Right atrium auricular region (tissue), 2 donors: Measurements from ENCODE around the gene MSANTD3. TPM values are rescaled to one million over a fixed set of nuclear protein-coding genes. Genes with fewer than 3 reads are reported as not detected.

Experiments
- DNase-seq: peaks from one replicate; pipeline ENCODE4 v3.0.0-alpha.2; 2019; ENCODE audit warnings: low spot score
- H3K27ac ChIP-seq, 2 donors: fragments of 200-600 bp; sonication (generic); 1 replicate in 1 of 2; 2 replicates in 1 of 2; pipeline ENCODE4 v1.5.1; 2016 to 2019
- H3K27me3 ChIP-seq, 2 donors: fragments of 200-600 bp; sonication (generic); one replicate each; pipeline versions ENCODE4 v1.5.1 to v1.6.0; 2017 to 2019
- H3K36me3 ChIP-seq: fragments of 200-600 bp; sonication (generic); one replicate; pipeline ENCODE4 v1.5.1; 2016
- H3K4me1 ChIP-seq, 2 donors: fragments of 200-600 bp; sonication (generic); one replicate each; pipeline versions ENCODE4 v1.5.1 to v1.6.0; 2017 to 2019
- H3K4me3 ChIP-seq, 2 donors: fragments of 200-600 bp; sonication (generic); 1 replicate in 1 of 2; 2 replicates in 1 of 2; pipeline ENCODE4 v1.5.1; 2017 to 2019; ENCODE audit warnings: mild to moderate bottlenecking in 1 of 2, moderate library complexity in 1 of 2
- H3K9me3 ChIP-seq, 2 donors: fragments of 200-600 bp; sonication (generic); one replicate each; pipeline ENCODE4 v1.5.1; 2019
- total RNA-seq, 2 donors: library from RNA; depleted of rRNA; stranded (reverse); fragments of >200 nt; gene quantifications; one replicate each; pipeline ENCODE4 v1.1.0, GENCODE V29; 2016
- TF ChIP-seq, protein P1 (sequence below), 2 donors: fragments of 200-600 bp; sonication (generic); IDR thresholded peaks; one replicate each; pipeline ENCODE4 v1.5.1; 2019; ENCODE audit warnings: antibody characterized with exemption in 2 of 2

MSANTD3 gene
- total RNA-seq, 2 donors from 2014 or later = 20.9 to 29.3 TPM

DNA sequence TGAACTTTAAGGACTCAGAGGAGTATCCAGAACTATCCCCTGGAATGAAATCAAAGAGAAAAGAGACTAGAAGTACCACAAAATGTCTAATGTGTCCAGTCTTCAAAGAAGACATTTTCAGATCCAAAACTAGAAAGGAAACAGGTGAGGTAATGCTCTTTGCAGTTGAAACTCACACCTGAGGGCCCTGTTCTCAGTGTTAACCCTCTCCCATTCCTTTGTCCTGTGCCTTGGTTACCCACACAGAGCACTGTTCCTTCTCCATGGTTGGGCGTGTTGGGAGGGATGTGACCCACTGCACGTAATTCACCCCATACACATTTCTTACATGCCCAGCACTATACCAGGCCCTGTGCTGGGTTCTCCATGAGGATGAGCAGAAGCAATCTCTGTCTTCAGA is 21.3 kb downstream of the MSANTD3 start:
- Histone ChIP-seq H3K36me3 (peaks cover 18% of the 10 kb centered on the region), H3K27ac (no peak overlapping the region)
- TF ChIP-seq, protein P1, sequence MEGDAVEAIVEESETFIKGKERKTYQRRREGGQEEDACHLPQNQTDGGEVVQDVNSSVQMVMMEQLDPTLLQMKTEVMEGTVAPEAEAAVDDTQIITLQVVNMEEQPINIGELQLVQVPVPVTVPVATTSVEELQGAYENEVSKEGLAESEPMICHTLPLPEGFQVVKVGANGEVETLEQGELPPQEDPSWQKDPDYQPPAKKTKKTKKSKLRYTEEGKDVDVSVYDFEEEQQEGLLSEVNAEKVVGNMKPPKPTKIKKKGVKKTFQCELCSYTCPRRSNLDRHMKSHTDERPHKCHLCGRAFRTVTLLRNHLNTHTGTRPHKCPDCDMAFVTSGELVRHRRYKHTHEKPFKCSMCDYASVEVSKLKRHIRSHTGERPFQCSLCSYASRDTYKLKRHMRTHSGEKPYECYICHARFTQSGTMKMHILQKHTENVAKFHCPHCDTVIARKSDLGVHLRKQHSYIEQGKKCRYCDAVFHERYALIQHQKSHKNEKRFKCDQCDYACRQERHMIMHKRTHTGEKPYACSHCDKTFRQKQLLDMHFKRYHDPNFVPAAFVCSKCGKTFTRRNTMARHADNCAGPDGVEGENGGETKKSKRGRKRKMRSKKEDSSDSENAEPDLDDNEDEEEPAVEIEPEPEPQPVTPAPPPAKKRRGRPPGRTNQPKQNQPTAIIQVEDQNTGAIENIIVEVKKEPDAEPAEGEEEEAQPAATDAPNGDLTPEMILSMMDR (IDR thresholded peaks at IDR 0.05) = no peak

DNA sequence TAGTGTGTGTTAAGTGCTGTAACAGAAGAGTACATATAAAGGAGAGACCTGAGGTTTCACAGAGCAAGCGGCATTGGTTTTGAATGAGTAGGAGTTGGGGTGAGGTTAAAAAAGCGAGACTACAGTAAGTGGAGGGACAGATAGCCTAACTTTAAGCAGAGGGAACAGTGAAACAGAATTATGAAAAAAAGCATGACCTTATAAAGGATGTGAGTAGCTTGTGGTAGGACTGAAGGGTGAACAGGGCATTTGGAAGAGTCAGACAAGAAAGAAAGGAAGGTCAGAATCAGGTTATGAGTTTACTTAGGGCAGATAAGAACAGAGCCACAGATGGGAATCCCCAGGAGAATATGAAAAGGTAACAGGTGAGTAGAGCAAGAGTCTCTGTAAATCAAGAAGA is 22.5 kb downstream of the MSANTD3 start:
- no peak overlapping the region for H3K4me3 ChIP-seq
- no peak overlapping the region for H3K27ac ChIP-seq
- peaks cover 0 to 5% of the 10 kb centered on the region in 2 donors for H3K4me1 ChIP-seq
- TF ChIP-seq, protein P1 (IDR thresholded peaks at IDR 0.05) = no peak
- peaks cover 0 to 5% of the 10 kb centered on the region in 2 donors for H3K9me3 ChIP-seq
- H3K36me3 ChIP-seq = peaks cover 19% of the 10 kb centered on the region
- no peaks in the 10 kb centered on the region for H3K27me3 ChIP-seq
- DNase-seq = no peak

More for the DNA sequence above, 21.3 kb downstream of the MSANTD3 start:
- no peak for DNase-seq
- Histone ChIP-seq H3K4me1 (peaks cover 0 to 7% of the 10 kb centered on the region in 2 donors), H3K27me3 (no peaks in the 10 kb centered on the region), H3K4me3 (no peak overlapping the region), H3K9me3 (peaks cover 0 to 5% of the 10 kb centered on the region in 2 donors)

DNA sequence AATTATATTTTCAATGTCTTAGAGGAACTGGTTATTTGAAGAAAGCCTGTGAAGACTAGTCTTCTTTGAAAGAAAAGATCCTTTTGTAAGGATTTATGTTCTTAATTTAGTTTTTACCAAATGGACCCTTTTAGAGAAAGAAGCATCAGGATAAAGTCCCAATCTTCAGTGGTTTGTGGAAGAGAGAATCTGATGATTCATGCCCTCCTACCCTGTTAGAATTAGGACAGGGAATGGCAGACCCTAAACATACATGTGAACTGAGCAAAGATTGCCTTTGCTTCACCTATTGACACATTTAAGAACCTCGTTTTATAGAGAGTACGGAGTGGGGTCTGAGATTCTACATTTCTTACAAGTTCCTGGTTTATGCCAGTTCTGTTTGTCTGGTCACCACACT is 26.0 kb downstream of the MSANTD3 start:
- H3K27ac ChIP-seq = no peak overlapping the region
- no peak for DNase-seq
- H3K36me3 ChIP-seq = peaks cover 20% of the 10 kb centered on the region
- TF ChIP-seq, protein P1 (IDR thresholded peaks at IDR 0.05) = no peak
- no peaks in the 10 kb centered on the region for H3K4me1 ChIP-seq
- H3K27me3 ChIP-seq = no peaks in the 10 kb centered on the region
- no peak overlapping the region for H3K4me3 ChIP-seq
- peaks cover 0 to 5% of the 10 kb centered on the region in 2 donors for H3K9me3 ChIP-seq

DNA sequence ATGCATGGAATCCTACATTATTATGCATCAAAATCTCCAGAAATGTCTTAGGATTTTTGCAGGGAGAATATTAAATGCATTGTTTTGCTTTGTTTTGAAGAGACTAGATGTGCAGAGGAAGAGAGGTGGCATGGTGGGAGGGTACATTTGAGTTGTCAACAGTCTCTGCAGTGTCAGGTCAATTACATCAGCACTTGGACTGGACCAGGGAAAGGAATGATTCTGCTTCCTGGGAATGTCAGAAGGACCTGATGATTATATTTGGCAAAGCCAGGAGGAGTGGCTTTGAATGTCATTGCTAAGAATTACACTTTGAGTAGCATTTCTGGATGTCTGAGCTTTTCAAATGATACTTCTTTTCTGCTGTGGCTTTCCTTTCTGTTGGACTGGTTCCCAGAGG is 28.5 kb downstream of the MSANTD3 start:
- H3K27ac ChIP-seq = no peak overlapping the region
- H3K27me3 ChIP-seq = no peaks in the 10 kb centered on the region
- peaks cover 0 to 5% of the 10 kb centered on the region in 2 donors for H3K9me3 ChIP-seq
- TF ChIP-seq, protein P1 (IDR thresholded peaks at IDR 0.05) = no peak
- no peaks in the 10 kb centered on the region for H3K4me1 ChIP-seq
- H3K36me3 ChIP-seq = peaks cover 20% of the 10 kb centered on the region
- H3K4me3 ChIP-seq = no peak overlapping the region
- no peak for DNase-seq

DNA sequence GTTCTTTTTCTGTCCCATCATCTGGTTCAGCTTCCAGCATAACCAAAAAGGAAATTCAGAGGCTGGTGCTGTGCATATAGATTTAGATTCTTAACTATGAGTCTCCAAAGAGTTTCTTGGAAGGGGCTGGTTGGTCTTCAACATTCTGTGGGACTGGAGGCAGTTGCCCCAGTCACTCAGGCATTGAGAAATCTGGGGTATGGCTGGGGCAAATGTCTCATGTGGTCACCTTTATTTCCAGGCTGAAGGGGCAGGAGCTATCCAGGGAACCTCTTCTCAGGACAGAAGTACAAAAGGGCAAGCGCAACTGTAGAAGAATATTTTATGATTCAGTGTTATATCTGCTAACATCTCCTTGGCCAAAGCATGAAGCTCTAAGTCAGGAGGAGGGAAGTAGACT is 30.6 kb downstream of the MSANTD3 start:
- DNase-seq = no peak
- TF ChIP-seq, protein P1 (IDR thresholded peaks at IDR 0.05) = no peak
- Histone ChIP-seq H3K36me3 (peaks cover 10% of the 10 kb centered on the region), H3K27me3 (no peaks in the 10 kb centered on the region), H3K4me3 (no peak overlapping the region), H3K27ac (no peak overlapping the region), H3K4me1 (no peaks in the 10 kb centered on the region), H3K9me3 (peaks cover 0 to 5% of the 10 kb centered on the region in 2 donors)

DNA sequence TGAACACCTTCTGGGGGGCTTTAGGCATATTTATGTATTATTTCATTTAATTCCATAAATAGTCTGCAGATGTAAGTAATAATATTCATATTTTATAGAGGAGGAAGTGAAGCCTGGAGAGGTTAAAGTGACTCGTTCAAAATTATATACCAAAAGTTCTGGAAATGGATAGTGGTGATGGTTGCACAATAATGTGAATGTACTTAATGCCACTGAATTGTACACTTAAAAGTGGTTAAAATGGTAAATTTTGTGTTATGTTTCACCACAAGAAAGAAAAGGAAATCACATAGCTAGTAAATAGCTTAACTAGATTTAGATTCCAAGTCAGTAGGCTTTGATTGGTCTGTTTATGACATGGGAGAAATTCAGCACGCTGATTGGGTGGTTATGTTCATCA is 33.0 kb downstream of the MSANTD3 start:
- Histone ChIP-seq H3K4me1 (no peaks in the 10 kb centered on the region), H3K27ac (no peak overlapping the region), H3K36me3 (no peaks in the 10 kb centered on the region), H3K27me3 (no peaks in the 10 kb centered on the region), H3K4me3 (no peak overlapping the region), H3K9me3 (no peaks in the 10 kb centered on the region)
- TF ChIP-seq, protein P1 (IDR thresholded peaks at IDR 0.05) = no peak
- no peak for DNase-seq
